CD4-positive, alpha-beta T cell treated with Interleukin-4 for 1 hour (primary cell): Measurements from ENCODE around the gene IFTAP.
"Not testable (repeated sequence)": the region's sequence is repeated elsewhere in the genome, so short reads cannot be mapped to it uniquely, and the experiment has no call there.

Experiments used
- DNase-seq, 2 donors: peaks; one replicate each; pipeline ENCODE4 v3.0.0-alpha.2; 2020 to 2022

Gene IFTAP

GRCh38 chr11:36657610-36658267 lies 63.4 kb downstream of the IFTAP start:
- DNase-seq, result no peak

- not testable (repeated sequence) for DNase-seq
Measured at GRCh38 chr11:36661359-36661758, 67.1 kb downstream of the IFTAP start.

- peak in 1 of 2 donors; percentile 53 for DNase-seq
Measured at GRCh38 chr11:36672815-36673450, 78.6 kb downstream of the IFTAP start.

- DNase-seq, result not testable (repeated sequence)
Measured at GRCh38 chr11:36679547-36679946, 85.2 kb downstream of the IFTAP start.

- no peak for DNase-seq
Measured at GRCh38 chr11:36683818-36684217, 89.5 kb downstream of the IFTAP start.

- DNase-seq, result peak; percentile 34 to 49
Measured at GRCh38 chr11:36684840-36685801, 90.8 kb downstream of the IFTAP start.

- DNase-seq, result no peak
Measured at GRCh38 chr11:36688132-36688531, 93.8 kb downstream of the IFTAP start.

GRCh38 chr11:36688571-36689291 lies 94.4 kb downstream of the IFTAP start:
- no peak for DNase-seq

- no peak for DNase-seq
Measured at GRCh38 chr11:36689442-36689841, 95.1 kb downstream of the IFTAP start.

GRCh38 chr11:36692704-36693103 lies 98.4 kb downstream of the IFTAP start:
- no peak for DNase-seq

- DNase-seq, result no peak
Measured at GRCh38 chr11:36693139-36693843, 99.0 kb downstream of the IFTAP start.

GRCh38 chr11:36695111-36695510 lies 100.8 kb downstream of the IFTAP start:
- no peak for DNase-seq

GRCh38 chr11:36695571-36695970 lies 101.3 kb downstream of the IFTAP start:
- no peak for DNase-seq

- DNase-seq, result no peak
Measured at GRCh38 chr11:36696550-36696949, 102.2 kb downstream of the IFTAP start.

- no peak for DNase-seq
Measured at GRCh38 chr11:36699271-36699670, 105.0 kb downstream of the IFTAP start.

- DNase-seq, result no peak
Measured at GRCh38 chr11:36700246-36700645, 105.9 kb downstream of the IFTAP start.

GRCh38 chr11:36702330-36703054 lies 108.2 kb downstream of the IFTAP start:
- DNase-seq, result peak in 1 of 2 donors; percentile 18

GRCh38 chr11:36703055-36703404 lies 108.7 kb downstream of the IFTAP start:
- DNase-seq, result no peak
